OCI-LY7 (cell line): Measurements from ENCODE around the gene GADL1. TPM values are rescaled to one million over a fixed set of nuclear protein-coding genes. Genes with fewer than 3 reads are reported as not detected.

Experiments
- BruUV-seq: library from RNA; stranded (reverse); fragments of 400-500 nt; replicated peaks from 2 replicates; lab custom pipeline; 2021; lab: Mats Ljungman, UMichigan
- CTCF ChIA-PET: fragments of 300-600 bp; sonication (Branson Sonifier 250); formaldehyde crosslinking; loops from one replicate; lab custom pipeline; 2022; ENCODE audit warnings: antibody characterized with exemption; ENCODE audit not compliant: unreplicated experiment; lab: Charles Lee
- POLR2A ChIA-PET: fragments of 300-600 bp; sonication (Branson Sonifier 250); formaldehyde crosslinking; loops from one replicate; lab custom pipeline; 2022; ENCODE audit warnings: antibody characterized with exemption; lab: Charles Lee
- DNase-seq: peaks from one replicate; pipeline ENCODE4 v3.0.0-alpha.2; 2015; ENCODE audit warnings: low spot score
- H2AFZ ChIP-seq: fragments of 200-600 bp; sonication (generic), shearing (Covaris generic); 2 replicates; pipeline ENCODE4 v1.6.1; 2014; ENCODE audit warnings: mild to moderate bottlenecking, antibody characterized with exemption, low read length, moderate library complexity
- H3K27ac ChIP-seq: fragments of 200-600 bp; sonication (generic); 2 replicates; pipeline ENCODE4 v1.5.1; 2014; ENCODE audit warnings: mixed run types, low read depth, mild to moderate bottlenecking, moderate library complexity, low read length, inconsistent platforms; ENCODE audit not compliant: poor library complexity, severe bottlenecking
- H3K36me3 ChIP-seq: fragments of 200-600 bp; sonication (generic); 2 replicates; pipeline ENCODE4 v1.6.1; 2014; ENCODE audit warnings: mild to moderate bottlenecking, antibody characterized with exemption, low read length, moderate library complexity, mixed read lengths; ENCODE audit not compliant: insufficient read depth
- H3K4me1 ChIP-seq: fragments of 200-600 bp; sonication (generic); 2 replicates; pipeline ENCODE4 v1.5.1; 2014; ENCODE audit warnings: mild to moderate bottlenecking, low read length; ENCODE audit not compliant: insufficient read depth, poor library complexity, severe bottlenecking
- H3K4me2 ChIP-seq: fragments of 200-600 bp; sonication (generic); 2 replicates; pipeline ENCODE4 v1.6.1; 2014; ENCODE audit warnings: mild to moderate bottlenecking, low read length
- H3K4me3 ChIP-seq: fragments of 200-600 bp; sonication (generic); 2 replicates; pipeline ENCODE4 v1.5.1; 2014; ENCODE audit warnings: mild to moderate bottlenecking, low read depth, low read length; ENCODE audit not compliant: poor library complexity, severe bottlenecking
- H3K79me2 ChIP-seq: fragments of 200-600 bp; sonication (generic); 2 replicates; pipeline ENCODE4 v1.6.1; 2016; ENCODE audit warnings: low read depth, mild to moderate bottlenecking, low read length, moderate library complexity, mixed read lengths; ENCODE audit not compliant: insufficient read depth
- H3K9me2 ChIP-seq: fragments of 200-600 bp; sonication (generic); 2 replicates; pipeline ENCODE4 v1.6.1; 2016; ENCODE audit warnings: mild to moderate bottlenecking, low read length, mixed read lengths; ENCODE audit not compliant: insufficient read depth
- H3K9me3 ChIP-seq: fragments of 200-600 bp; sonication (generic); 2 replicates; pipeline ENCODE4 v1.6.1; 2014; ENCODE audit warnings: mild to moderate bottlenecking, mixed run types, low read length, mixed read lengths
- H4K20me1 ChIP-seq: fragments of 200-600 bp; sonication (generic); 2 replicates; pipeline ENCODE4 v1.6.1; 2014; ENCODE audit warnings: mild to moderate bottlenecking, antibody characterized with exemption, low read length, moderate library complexity, mixed read lengths; ENCODE audit not compliant: insufficient read depth
- CTCF ChIP-seq: fragments of 200-600 bp; sonication (generic); conservative IDR thresholded peaks from 2 replicates; pipeline ENCODE4 v1.5.1; 2014; ENCODE audit warnings: mild to moderate bottlenecking, antibody characterized with exemption, low read length, moderate library complexity, mixed read lengths
- EZH2phosphoT487 ChIP-seq: fragments of 200-600 bp; sonication (generic); IDR thresholded peaks from 2 replicates; pipeline ENCODE4 v1.6.1; 2018; ENCODE audit warnings: low read depth, borderline replicate concordance, mild to moderate bottlenecking, mixed run types, antibody characterized with exemption, low read length, moderate library complexity, mixed read lengths
- intact Hi-C: fragments of 100-400 bp; cut with micrococcal nuclease; formaldehyde crosslinking; loops from one replicate; pipeline ENCODE4 v1.10.0; 2022; ENCODE audit not compliant: unreplicated experiment
- total RNA-seq, 2 experiments: library from RNA; depleted of rRNA in 1 of 2; stranded (reverse); fragments of >200 nt in 1 of 2; shearing (Covaris generic) in 1 of 2; gene quantifications; 2 replicates each; pipeline ENCODE4 v1.2.3, GENCODE V29; 2014 to 2022

The GADL1 gene
- total RNA-seq, 2 experiments from 2014 or later = not detected

- intact Hi-C loops = no loop called here
- H3K79me2 ChIP-seq = no peaks in the 10 kb centered on the region
- no peaks in the 10 kb centered on the region for H3K9me3 ChIP-seq
- H3K36me3 ChIP-seq = no peaks in the 10 kb centered on the region
- no TSS peak for BruUV-seq
- no peak overlapping the region for H3K4me3 ChIP-seq
- no peak for DNase-seq
- no peaks in the 10 kb centered on the region for H3K9me2 ChIP-seq
- no peak overlapping the region for H2AFZ ChIP-seq
- no peak overlapping the region for H3K27ac ChIP-seq
- H3K4me2 ChIP-seq = no peak overlapping the region
- POLR2A ChIA-PET = interaction anchor here (0.6 kb wide), 1 partner anchor 592 kb away, joined by 3 read pairs; no protein-coding TSS in a partner anchor
- no peak for TF ChIP-seq CTCF
- no peak for TF ChIP-seq EZH2phosphoT487
- H4K20me1 ChIP-seq = no peaks in the 10 kb centered on the region
- CTCF ChIA-PET = no interaction called here
- no peaks in the 10 kb centered on the region for H3K4me1 ChIP-seq
Observed at GRCh38 chr3:30843877-30844276, 50.6 kb downstream of the GADL1 start.

GRCh38 chr3:30836141-30836540 is 58.3 kb downstream of the GADL1 start:
- no peaks in the 10 kb centered on the region for H4K20me1 ChIP-seq
- TF ChIP-seq EZH2phosphoT487 = no peak
- TF ChIP-seq CTCF = no peak
- no peaks in the 10 kb centered on the region for H3K4me1 ChIP-seq
- intact Hi-C loops = no loop called here
- ChIA-PET POLR2A (interaction anchor here (0.8 kb wide), 1 partner anchor 11 kb away, joined by 4 read pairs; no protein-coding TSS in a partner anchor), CTCF (no interaction called here)
- no peak for DNase-seq
- no peak overlapping the region for H3K4me2 ChIP-seq
- no peaks in the 10 kb centered on the region for H3K9me3 ChIP-seq
- no peaks in the 10 kb centered on the region for H3K9me2 ChIP-seq
- no peak overlapping the region for H3K4me3 ChIP-seq
- no peak overlapping the region for H2AFZ ChIP-seq
- H3K27ac ChIP-seq = no peak overlapping the region
- no peaks in the 10 kb centered on the region for H3K79me2 ChIP-seq
- no peaks in the 10 kb centered on the region for H3K36me3 ChIP-seq
- BruUV-seq = no TSS peak

GRCh38 chr3:30835667-30836066 is 58.8 kb downstream of the GADL1 start:
- CTCF ChIA-PET = no interaction called here

More at GRCh38 chr3:30835667-30836066, 58.8 kb downstream of the GADL1 start:
- Histone ChIP-seq H3K9me2 (no peaks in the 10 kb centered on the region), H3K4me1 (no peaks in the 10 kb centered on the region), H3K27ac (no peak overlapping the region), H3K36me3 (no peaks in the 10 kb centered on the region), H4K20me1 (no peaks in the 10 kb centered on the region), H3K4me2 (no peak overlapping the region), H3K79me2 (no peaks in the 10 kb centered on the region), H2AFZ (no peak overlapping the region), H3K9me3 (no peaks in the 10 kb centered on the region), H3K4me3 (no peak overlapping the region)
- BruUV-seq = no TSS peak
- no peak for DNase-seq
- TF ChIP-seq EZH2phosphoT487 (no peak), CTCF (no peak)
- POLR2A ChIA-PET = interaction anchor here (0.8 kb wide), 1 partner anchor 11 kb away, joined by 4 read pairs; no protein-coding TSS in a partner anchor
- intact Hi-C loops = no loop called here
